SK-N-MC (cell line): ENCODE measurements around the gene CSTA.

Experiments
- EZH2 ChIP-seq: fragments of 200-600 bp; sonication (generic); IDR thresholded peaks from one replicate; pipeline ENCODE4 v1.6.1; 2017; ENCODE audit warnings: antibody characterized with exemption
- FOXP2 ChIP-seq: optimal IDR thresholded peaks from 2 replicates; pipeline ENCODE3; 2011; ENCODE audit warnings: mild to moderate bottlenecking, moderate library complexity; ENCODE audit not compliant: insufficient read depth; ENCODE audit errors: extremely low read length, control extremely low read depth
- POLR2AphosphoS5 ChIP-seq: IDR thresholded peaks from 2 replicates; pipeline ENCODE4 v1.6.1; 2012; ENCODE audit warnings: mild to moderate bottlenecking, low read depth, low read length, borderline replicate concordance

GRCh38 chr3:122332551-122332950 lies 7.5 kb downstream of the CSTA start:
- TF ChIP-seq EZH2 (no peak), POLR2AphosphoS5 (no peak), FOXP2 (no peak)
